Measurements from ENCODE around the gene CPEB1. TPM values are rescaled to one million over a fixed set of nuclear protein-coding genes. Genes with fewer than 3 reads are reported as not detected.

The CPEB1 gene
- polyA plus RNA-seq, 2 of the 4 experiments (the other 2 are of a cell fraction) = 2.7 to 7.0 TPM

- TF ChIP-seq HMGXB4 (CRISPR knock-in tag; IDR thresholded peaks at IDR 0.05; ENCODE audit: borderline replicate concordance) = 0 out of 2 replicates have a peak, but pooled peaks have one; percentile 46
- TF ChIP-seq BCL3 (IDR thresholded peaks at IDR 0.05) = 0 out of 3 replicates have a peak, but pooled peaks have one; percentile 29
- TF ChIP-seq ESRRA (IDR thresholded peaks at IDR 0.05; ENCODE audit: borderline replicate concordance, low read length) = no peak
Observed at GRCh38 chr15:82647045-82647834, at the start of gene CPEB1 (continued).

GRCh38 chr15:82692171-82692570 is 45.0 kb upstream of the CPEB1 start:
- no peak for ATAC-seq
- no peak for FAIRE-seq

GRCh38 chr15:82689147-82689546 is 42.0 kb upstream of the CPEB1 start:
- CTCF ChIA-PET = interaction anchor here (0.9 to 1.2 kb wide), 2 partner anchors 39 to 158 kb away, joined by 3 read pairs; no protein-coding TSS in a partner anchor
- H3K4me3 ChIP-seq = no peak overlapping the region
- ATAC-seq = peak in 1 of 2 experiments; percentile 30; a peak in 2 of 6 replicates
- no peak for FAIRE-seq
- no peak overlapping the region for H3K4me2 ChIP-seq
- no peak for DNase-seq (ENCODE audit: low read depth in 1 of 2, low spot score in 1 of 2)
- H3K9me3 ChIP-seq = no peaks in the 10 kb centered on the region
- H3K4me1 ChIP-seq = no peaks in the 10 kb centered on the region
- POLR2A ChIA-PET = no interaction called here
- no peak overlapping the region for H3K27ac ChIP-seq
- WGBS (ENCODE audit: missing lambda C conversion rate) = 77% methylated on average over 8 of the region's 8 CpGs
- no peak for TF ChIP-seq JUNB (IDR thresholded peaks at IDR 0.05)
- TF ChIP-seq RCOR1 (IDR thresholded peaks at IDR 0.05; ENCODE audit: low read depth, low read length) = no peak
- TF ChIP-seq PHF8 (IDR thresholded peaks at IDR 0.05; ENCODE audit: borderline replicate concordance, low read depth) = no peak
- no peak for TF ChIP-seq ZSCAN20 (CRISPR knock-in tag; IDR thresholded peaks at IDR 0.05)
- TF ChIP-seq E2F6 (IDR thresholded peaks at IDR 0.05; ENCODE audit: borderline replicate concordance, low read depth) = no peak
- no peak for TF ChIP-seq CTCF (IDR thresholded peaks at IDR 0.05)
- TF ChIP-seq RFX5 (IDR thresholded peaks at IDR 0.05) = no peak
- no peak for TF ChIP-seq ZC3H11A (IDR thresholded peaks at IDR 0.05)
- no peak for TF ChIP-seq POLR2A (IDR thresholded peaks at IDR 0.05; ENCODE audit: low read length)
- no peak for TF ChIP-seq SREBF2 (IDR thresholded peaks at IDR 0.05)
- no peak for TF ChIP-seq NFE2L2 (conservative IDR thresholded peaks at IDR 0.05; ENCODE audit: low read length)

More at GRCh38 chr15:82692171-82692570, 45.0 kb upstream of the CPEB1 start:
- no peak for DNase-seq (ENCODE audit: low read depth in 1 of 2, low spot score in 1 of 2)
- WGBS (ENCODE audit: missing lambda C conversion rate) = 73% methylated on average over 23 of the region's 23 CpGs
- ChIA-PET POLR2A (no interaction called here), CTCF (no interaction called here)
- Histone ChIP-seq H3K4me1 (no peaks in the 10 kb centered on the region), H3K9me3 (no peaks in the 10 kb centered on the region), H3K4me2 (no peak overlapping the region), H3K27ac (no peak overlapping the region), H3K4me3 (no peak overlapping the region)
- TF ChIP-seq HDAC2 (IDR thresholded peaks at IDR 0.05) (no peak), E2F6 (IDR thresholded peaks at IDR 0.05; ENCODE audit: borderline replicate concordance, low read depth) (no peak), HOXB5 (CRISPR knock-in tag; IDR thresholded peaks at IDR 0.05) (no peak), KDM1A (IDR thresholded peaks at IDR 0.05; ENCODE audit: low read depth) (no peak), HOXA7 (CRISPR knock-in tag; IDR thresholded peaks at IDR 0.05) (no peak), POLR2A (IDR thresholded peaks at IDR 0.05; ENCODE audit: low read length) (no peak), NPAS2 (CRISPR knock-in tag; IDR thresholded peaks at IDR 0.05; ENCODE audit: borderline replicate concordance) (no peak), RFX5 (IDR thresholded peaks at IDR 0.05) (no peak)

Data from A549 (cell line).